ENCODE measurements around the gene MMP1. TPM values are rescaled to one million over a fixed set of nuclear protein-coding genes. Genes with fewer than 3 reads are reported as not detected.

Gene MMP1
- not detected for polyA plus RNA-seq (2012; ENCODE audit: missing spikeins)

- DNase-seq (ENCODE audit: insufficient read length) (no peak), FAIRE-seq (no peak)
- TF ChIP-seq POLR2AphosphoS5 (IDR thresholded peaks at IDR 0.05; ENCODE audit: low read depth, low read length) (no peak), TAF1 (IDR thresholded peaks at IDR 0.05; ENCODE audit: borderline replicate concordance, low read depth, low read length) (no peak), POLR2A (IDR thresholded peaks at IDR 0.05; ENCODE audit: low read depth, low read length) (no peak)
These were observed at the start of gene MMP1 for GRCh38 chr11:102798012-102798746. MMP1 (minus strand) TSS chr11:102798160; CDS start chr11:102798092, 68 bp downstream.

DNA sequence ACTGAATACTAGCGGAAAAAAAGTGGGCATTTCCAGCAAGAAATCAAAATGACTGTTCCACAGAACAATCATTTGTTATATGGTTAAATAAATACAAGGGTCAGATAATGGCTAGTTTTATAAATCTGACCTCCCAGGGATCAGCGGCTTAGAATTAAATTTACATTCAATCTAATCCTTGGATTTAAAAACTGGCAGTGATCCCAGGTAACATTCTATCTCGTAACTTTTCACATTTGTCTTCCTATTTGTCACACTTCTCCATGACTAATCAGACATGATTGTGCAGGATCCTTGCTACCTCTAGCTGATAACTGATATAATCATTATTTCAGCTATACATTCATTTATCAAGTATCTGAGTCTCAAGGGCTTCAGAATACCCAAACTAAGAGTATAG lies 48.3 kb upstream of the MMP1 start:
- DNase-seq (ENCODE audit: insufficient read length) (no peak), FAIRE-seq (no peak)
- TF ChIP-seq POLR2A (IDR thresholded peaks at IDR 0.05; ENCODE audit: low read depth, low read length) = no peak
- no peak for TF ChIP-seq TAF1 (IDR thresholded peaks at IDR 0.05; ENCODE audit: borderline replicate concordance, low read depth, low read length)
- no peak for TF ChIP-seq POLR2AphosphoS5 (IDR thresholded peaks at IDR 0.05; ENCODE audit: low read depth, low read length)

GRCh38 chr11:102843489-102843888 lies 45.5 kb upstream of the MMP1 start, which contains the start of gene MMP3:
MMP3 (minus strand) TSS chr11:102843609; CDS start chr11:102843546, 63 bp downstream.
- FAIRE-seq (no peak), DNase-seq (ENCODE audit: insufficient read length) (no peak)
- TF ChIP-seq POLR2AphosphoS5 (IDR thresholded peaks at IDR 0.05; ENCODE audit: low read depth, low read length) = no peak
- no peak for TF ChIP-seq POLR2A (IDR thresholded peaks at IDR 0.05; ENCODE audit: low read depth, low read length)
- no peak for TF ChIP-seq TAF1 (IDR thresholded peaks at IDR 0.05; ENCODE audit: borderline replicate concordance, low read depth, low read length)

- FAIRE-seq = no peak
- DNase-seq (ENCODE audit: insufficient read length) = no peak
- TF ChIP-seq POLR2AphosphoS5 (IDR thresholded peaks at IDR 0.05; ENCODE audit: low read depth, low read length) = no peak
- TF ChIP-seq TAF1 (IDR thresholded peaks at IDR 0.05; ENCODE audit: borderline replicate concordance, low read depth, low read length) = no peak
- no peak for TF ChIP-seq POLR2A (IDR thresholded peaks at IDR 0.05; ENCODE audit: low read depth, low read length)
These were observed 45.0 kb upstream of the MMP1 start for GRCh38 chr11:102842930-102843329.

GRCh38 chr11:102840018-102840417 lies 42.1 kb upstream of the MMP1 start:
- no peak for DNase-seq (ENCODE audit: insufficient read length)
- no peak for FAIRE-seq
- TF ChIP-seq TAF1 (IDR thresholded peaks at IDR 0.05; ENCODE audit: borderline replicate concordance, low read depth, low read length) (no peak), POLR2A (IDR thresholded peaks at IDR 0.05; ENCODE audit: low read depth, low read length) (no peak), POLR2AphosphoS5 (IDR thresholded peaks at IDR 0.05; ENCODE audit: low read depth, low read length) (no peak)

GRCh38 chr11:102837646-102838045 lies 39.7 kb upstream of the MMP1 start:
- no peak for DNase-seq (ENCODE audit: insufficient read length)
- no peak for TF ChIP-seq POLR2AphosphoS5 (IDR thresholded peaks at IDR 0.05; ENCODE audit: low read depth, low read length)
- no peak for TF ChIP-seq POLR2A (IDR thresholded peaks at IDR 0.05; ENCODE audit: low read depth, low read length)
- no peak for TF ChIP-seq TAF1 (IDR thresholded peaks at IDR 0.05; ENCODE audit: borderline replicate concordance, low read depth, low read length)
- no peak for FAIRE-seq

GRCh38 chr11:102837156-102837555 lies 39.2 kb upstream of the MMP1 start:
- FAIRE-seq = no peak
- DNase-seq (ENCODE audit: insufficient read length) = no peak
- TF ChIP-seq POLR2AphosphoS5 (IDR thresholded peaks at IDR 0.05; ENCODE audit: low read depth, low read length) = no peak
- no peak for TF ChIP-seq TAF1 (IDR thresholded peaks at IDR 0.05; ENCODE audit: borderline replicate concordance, low read depth, low read length)
- no peak for TF ChIP-seq POLR2A (IDR thresholded peaks at IDR 0.05; ENCODE audit: low read depth, low read length)

DNA sequence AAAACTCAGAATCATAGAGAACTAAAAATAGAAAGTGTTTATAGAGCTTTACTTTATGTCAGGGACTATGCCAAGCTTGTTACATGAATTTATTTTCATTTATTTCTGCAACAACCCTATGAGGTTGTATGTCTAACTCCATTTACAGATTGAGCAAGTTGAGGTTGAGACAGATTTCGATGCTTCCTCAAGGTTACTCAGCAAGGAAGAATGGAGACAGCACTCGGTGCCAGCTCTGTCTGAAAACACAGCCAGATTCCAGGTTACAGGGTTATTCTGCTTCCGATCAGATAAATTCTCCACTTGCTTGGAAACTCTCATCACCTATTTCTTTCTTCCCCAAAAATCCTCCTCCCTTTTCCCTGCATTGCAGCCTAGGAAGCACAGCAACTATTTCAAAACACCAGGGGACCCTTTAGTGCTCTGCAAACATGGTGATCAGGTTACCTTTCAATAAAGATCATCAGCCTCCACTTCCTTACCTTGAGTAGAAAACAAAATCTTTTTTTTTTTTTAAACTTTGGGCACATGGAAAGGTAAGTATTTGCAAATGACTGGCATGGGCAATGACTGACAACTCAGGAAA lies 38.4 kb upstream of the MMP1 start:
- no peak for FAIRE-seq
- DNase-seq (ENCODE audit: insufficient read length) = no peak
- TF ChIP-seq TAF1 (IDR thresholded peaks at IDR 0.05; ENCODE audit: borderline replicate concordance, low read depth, low read length) (no peak), POLR2A (IDR thresholded peaks at IDR 0.05; ENCODE audit: low read depth, low read length) (no peak), POLR2AphosphoS5 (IDR thresholded peaks at IDR 0.05; ENCODE audit: low read depth, low read length) (no peak)

DNA sequence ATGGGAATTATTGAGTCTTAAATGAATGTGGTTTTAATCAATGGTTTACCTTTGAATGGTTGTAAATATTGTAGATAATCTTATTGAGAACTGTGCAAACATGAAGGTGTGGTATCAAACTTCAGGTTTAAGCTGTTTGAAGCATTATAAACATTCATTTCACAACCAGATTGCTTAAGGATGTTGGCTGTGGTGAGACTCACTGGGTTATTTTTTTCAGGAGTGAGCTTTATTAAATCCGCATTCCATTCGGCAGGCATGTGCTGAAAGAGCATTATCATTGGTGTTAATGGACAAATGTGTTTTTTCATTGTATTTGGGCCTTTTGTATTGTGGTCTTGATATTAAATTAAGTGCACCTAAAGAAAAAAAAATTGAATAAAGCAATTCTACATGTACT lies 35.8 kb upstream of the MMP1 start:
- FAIRE-seq = no peak
- no peak for DNase-seq (ENCODE audit: insufficient read length)
- TF ChIP-seq POLR2A (IDR thresholded peaks at IDR 0.05; ENCODE audit: low read depth, low read length) (no peak), TAF1 (IDR thresholded peaks at IDR 0.05; ENCODE audit: borderline replicate concordance, low read depth, low read length) (no peak), POLR2AphosphoS5 (IDR thresholded peaks at IDR 0.05; ENCODE audit: low read depth, low read length) (no peak)

GRCh38 chr11:102832612-102833011 lies 34.7 kb upstream of the MMP1 start:
- DNase-seq (ENCODE audit: insufficient read length) (no peak), FAIRE-seq (no peak)
- no peak for TF ChIP-seq POLR2AphosphoS5 (IDR thresholded peaks at IDR 0.05; ENCODE audit: low read depth, low read length)
- TF ChIP-seq TAF1 (IDR thresholded peaks at IDR 0.05; ENCODE audit: borderline replicate concordance, low read depth, low read length) = no peak
- TF ChIP-seq POLR2A (IDR thresholded peaks at IDR 0.05; ENCODE audit: low read depth, low read length) = no peak

- DNase-seq (ENCODE audit: insufficient read length) (no peak), FAIRE-seq (no peak)
- TF ChIP-seq POLR2AphosphoS5 (IDR thresholded peaks at IDR 0.05; ENCODE audit: low read depth, low read length) = no peak
- TF ChIP-seq TAF1 (IDR thresholded peaks at IDR 0.05; ENCODE audit: borderline replicate concordance, low read depth, low read length) = no peak
- no peak for TF ChIP-seq POLR2A (IDR thresholded peaks at IDR 0.05; ENCODE audit: low read depth, low read length)
These were observed 33.8 kb upstream of the MMP1 start for GRCh38 chr11:102831489-102832440.

Data from GM12892 (cell line).